GM12878 (cell line): ENCODE measurements around the gene LRWD1. TPM values are rescaled to one million over a fixed set of nuclear protein-coding genes. Genes with fewer than 3 reads are reported as not detected.
A peak's percentile ranks its signal among the peaks of the same experiment; 100 is the strongest.

Source experiments
- BCLAF1 ChIP-seq: fragments of 450-650 bp; IDR thresholded peaks from 2 replicates; pipeline ENCODE4 v1.6.1; 2017; ENCODE audit warnings: antibody characterized with exemption, mild to moderate bottlenecking, moderate library complexity
- BMI1 ChIP-seq: fragments of 450-650 bp; IDR thresholded peaks from 2 replicates; pipeline ENCODE4 v1.6.1; 2016; ENCODE audit warnings: mild to moderate bottlenecking, moderate library complexity, borderline replicate concordance
- EGR1 ChIP-seq, 2 experiments: IDR thresholded peaks; 1 replicate in 1 of 2; 2 replicates in 1 of 2; pipeline ENCODE4 v1.6.1; 2011 to 2012; ENCODE audit warnings: low read depth in 2 of 2, low read length in 2 of 2, borderline replicate concordance in 1 of 2, mild to moderate bottlenecking in 1 of 2, moderate library complexity in 1 of 2
- HDAC2 ChIP-seq: fragments of 200-600 bp; sonication (generic); IDR thresholded peaks from 2 replicates; pipeline ENCODE4 v1.6.1; 2017
- IRF5 ChIP-seq: fragments of 450-650 bp; IDR thresholded peaks from 2 replicates; pipeline ENCODE4 v1.6.1; 2017; ENCODE audit warnings: borderline replicate concordance
- JUNB ChIP-seq: IDR thresholded peaks from 2 replicates; pipeline ENCODE4 v1.6.1; 2016; ENCODE audit warnings: antibody characterized with exemption, mild to moderate bottlenecking
- NFXL1 ChIP-seq: fragments of 450-650 bp; IDR thresholded peaks from 2 replicates; pipeline ENCODE4 v1.6.1; 2017; ENCODE audit warnings: antibody characterized with exemption, mild to moderate bottlenecking, borderline replicate concordance
- NR2F1 ChIP-seq: fragments of 450-650 bp; conservative IDR thresholded peaks from 2 replicates; pipeline ENCODE4 v1.6.1; 2017; ENCODE audit warnings: mild to moderate bottlenecking
- PKNOX1 ChIP-seq: fragments of 450-650 bp; IDR thresholded peaks from 2 replicates; pipeline ENCODE4 v1.6.1; 2016; ENCODE audit warnings: mild to moderate bottlenecking
- RB1 ChIP-seq: fragments of 450-650 bp; formaldehyde crosslinking; IDR thresholded peaks from 2 replicates; pipeline ENCODE4 v1.6.1; 2017; ENCODE audit warnings: mild to moderate bottlenecking, borderline replicate concordance
- STAT1 ChIP-seq: fragments of 450-650 bp; conservative IDR thresholded peaks from 2 replicates; pipeline ENCODE4 v1.6.1; 2014; ENCODE audit warnings: antibody characterized with exemption, mild to moderate bottlenecking
- TCF12 ChIP-seq: IDR thresholded peaks from 2 replicates; pipeline ENCODE4 v1.6.1; 2011; ENCODE audit warnings: low read depth, mild to moderate bottlenecking, low read length
- WRNIP1 ChIP-seq: IDR thresholded peaks from 2 replicates; pipeline ENCODE4 v1.6.1; 2011; ENCODE audit warnings: low read depth, low read length, improper control_type of control experiment, borderline replicate concordance
- ZZZ3 ChIP-seq: IDR thresholded peaks from 2 replicates; pipeline ENCODE4 v1.6.1; 2011; ENCODE audit warnings: low read depth; ENCODE audit not compliant: control insufficient read depth, insufficient read length
- polyA plus RNA-seq, 11 experiments: library from polyadenylated mRNA; depleted of rRNA in 4 of 11; unstranded in 6 of 11; stranded (reverse) in 5 of 11; fragments of >200 nt; fragmentation: Nextera tagmentation in 4 of 11; fragmentation: Illumina TruSeq in 1 of 11; extraction: Ambion mirVana in 4 of 11; extraction: Trizol in 1 of 11; gene quantifications; 1 replicate in 1 of 11; 2 replicates in 10 of 11; pipeline versions ENCODE4 v1.2.1 to v1.2.3, GENCODE V29; 2011 to 2016; ENCODE audit warnings: inconsistent platforms in 2 of 11, missing spikeins in 2 of 11, low read depth in 1 of 11
- total RNA-seq, 4 experiments: library from RNA; depleted of rRNA in 3 of 4; stranded (reverse); fragments of >200 nt in 3 of 4; fragmentation: Illumina TruSeq in 1 of 4; extraction: Trizol in 1 of 4; gene quantifications; 2 replicates each; pipeline versions ENCODE4 v1.2.1 to v1.2.3, GENCODE V29; 2013 to 2021
- TF ChIP-seq, protein P1 (sequence below): IDR thresholded peaks from 2 replicates; pipeline ENCODE4 v1.6.1; 2012; ENCODE audit warnings: improper control_type of control experiment, low read depth, low read length; ENCODE audit not compliant: insufficient replicate concordance
- TF ChIP-seq, protein P2 (sequence below): IDR thresholded peaks from 2 replicates; pipeline ENCODE4 v1.6.1; 2011; ENCODE audit warnings: low read depth, low read length, improper control_type of control experiment, borderline replicate concordance
- TF ChIP-seq, protein P3 (sequence below): fragments of 450-650 bp; IDR thresholded peaks from 2 replicates; pipeline ENCODE4 v1.6.1; 2016; ENCODE audit warnings: mild to moderate bottlenecking

Gene LRWD1
- total and polyA plus RNA-seq, 10 of the 15 experiments (the other 5 are each of a cell fraction or from before 2014, with no cell fraction given) = 0.40 to 64.4 (median 26.1) TPM

DNA sequence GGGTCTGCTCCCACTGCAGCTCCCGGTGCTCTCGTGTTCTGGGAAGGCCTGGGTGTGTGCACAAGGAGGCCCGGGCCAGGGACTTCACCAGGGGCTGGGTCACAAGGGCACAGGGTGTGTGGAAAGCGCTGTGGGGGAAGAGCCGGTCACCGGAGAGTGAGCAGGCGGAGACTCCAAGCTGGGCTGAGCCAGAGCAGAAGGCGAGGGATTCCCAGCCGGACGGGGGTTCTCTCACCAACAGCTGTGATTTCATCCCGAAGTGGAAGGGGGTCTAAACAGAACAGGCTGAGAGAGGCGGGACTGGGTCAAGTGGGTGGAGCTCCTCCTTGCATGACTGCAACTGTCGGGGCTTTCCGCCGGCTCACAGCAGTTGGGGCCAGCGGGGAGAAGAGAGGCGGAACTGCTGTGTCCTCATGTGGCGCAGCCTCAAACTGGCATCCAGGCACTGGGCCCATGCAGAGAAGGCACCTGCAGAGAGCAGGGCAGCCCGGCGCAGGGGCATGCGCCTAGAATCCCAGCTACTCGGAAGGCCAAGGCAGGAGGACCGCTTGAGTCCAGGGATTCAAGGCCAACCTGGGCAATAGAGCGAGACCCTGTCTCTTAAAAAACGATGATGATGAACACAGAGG is 39.0 kb upstream of the LRWD1 start (continued):
- TF ChIP-seq, protein P1, sequence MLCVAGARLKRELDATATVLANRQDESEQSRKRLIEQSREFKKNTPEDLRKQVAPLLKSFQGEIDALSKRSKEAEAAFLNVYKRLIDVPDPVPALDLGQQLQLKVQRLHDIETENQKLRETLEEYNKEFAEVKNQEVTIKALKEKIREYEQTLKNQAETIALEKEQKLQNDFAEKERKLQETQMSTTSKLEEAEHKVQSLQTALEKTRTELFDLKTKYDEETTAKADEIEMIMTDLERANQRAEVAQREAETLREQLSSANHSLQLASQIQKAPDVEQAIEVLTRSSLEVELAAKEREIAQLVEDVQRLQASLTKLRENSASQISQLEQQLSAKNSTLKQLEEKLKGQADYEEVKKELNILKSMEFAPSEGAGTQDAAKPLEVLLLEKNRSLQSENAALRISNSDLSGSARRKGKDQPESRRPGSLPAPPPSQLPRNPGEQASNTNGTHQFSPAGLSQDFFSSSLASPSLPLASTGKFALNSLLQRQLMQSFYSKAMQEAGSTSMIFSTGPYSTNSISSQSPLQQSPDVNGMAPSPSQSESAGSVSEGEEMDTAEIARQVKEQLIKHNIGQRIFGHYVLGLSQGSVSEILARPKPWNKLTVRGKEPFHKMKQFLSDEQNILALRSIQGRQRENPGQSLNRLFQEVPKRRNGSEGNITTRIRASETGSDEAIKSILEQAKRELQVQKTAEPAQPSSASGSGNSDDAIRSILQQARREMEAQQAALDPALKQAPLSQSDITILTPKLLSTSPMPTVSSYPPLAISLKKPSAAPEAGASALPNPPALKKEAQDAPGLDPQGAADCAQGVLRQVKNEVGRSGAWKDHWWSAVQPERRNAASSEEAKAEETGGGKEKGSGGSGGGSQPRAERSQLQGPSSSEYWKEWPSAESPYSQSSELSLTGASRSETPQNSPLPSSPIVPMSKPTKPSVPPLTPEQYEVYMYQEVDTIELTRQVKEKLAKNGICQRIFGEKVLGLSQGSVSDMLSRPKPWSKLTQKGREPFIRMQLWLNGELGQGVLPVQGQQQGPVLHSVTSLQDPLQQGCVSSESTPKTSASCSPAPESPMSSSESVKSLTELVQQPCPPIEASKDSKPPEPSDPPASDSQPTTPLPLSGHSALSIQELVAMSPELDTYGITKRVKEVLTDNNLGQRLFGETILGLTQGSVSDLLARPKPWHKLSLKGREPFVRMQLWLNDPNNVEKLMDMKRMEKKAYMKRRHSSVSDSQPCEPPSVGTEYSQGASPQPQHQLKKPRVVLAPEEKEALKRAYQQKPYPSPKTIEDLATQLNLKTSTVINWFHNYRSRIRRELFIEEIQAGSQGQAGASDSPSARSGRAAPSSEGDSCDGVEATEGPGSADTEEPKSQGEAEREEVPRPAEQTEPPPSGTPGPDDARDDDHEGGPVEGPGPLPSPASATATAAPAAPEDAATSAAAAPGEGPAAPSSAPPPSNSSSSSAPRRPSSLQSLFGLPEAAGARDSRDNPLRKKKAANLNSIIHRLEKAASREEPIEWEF = no peak
- TF ChIP-seq PKNOX1 (0 out of 2 replicates have a peak, but pooled peaks have one; percentile 17), BCLAF1 (no peak), RB1 (no peak), STAT1 (no peak), HDAC2 (no peak), JUNB (no peak), NFXL1 (no peak), IRF5 (no peak), NR2F1 (peak; percentile 89), WRNIP1 (no peak), BMI1 (no peak), EGR1 (IDR thresholded peaks at IDR 0.05; ENCODE audit: borderline replicate concordance in 1 of 2, low read depth in 2 of 2, low read length in 2 of 2) (no peak), ZZZ3 (no peak), TCF12 (peak; percentile 88)
- TF ChIP-seq, protein P2, sequence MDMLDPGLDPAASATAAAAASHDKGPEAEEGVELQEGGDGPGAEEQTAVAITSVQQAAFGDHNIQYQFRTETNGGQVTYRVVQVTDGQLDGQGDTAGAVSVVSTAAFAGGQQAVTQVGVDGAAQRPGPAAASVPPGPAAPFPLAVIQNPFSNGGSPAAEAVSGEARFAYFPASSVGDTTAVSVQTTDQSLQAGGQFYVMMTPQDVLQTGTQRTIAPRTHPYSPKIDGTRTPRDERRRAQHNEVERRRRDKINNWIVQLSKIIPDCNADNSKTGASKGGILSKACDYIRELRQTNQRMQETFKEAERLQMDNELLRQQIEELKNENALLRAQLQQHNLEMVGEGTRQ = peak; percentile 20
- TF ChIP-seq, protein P3, sequence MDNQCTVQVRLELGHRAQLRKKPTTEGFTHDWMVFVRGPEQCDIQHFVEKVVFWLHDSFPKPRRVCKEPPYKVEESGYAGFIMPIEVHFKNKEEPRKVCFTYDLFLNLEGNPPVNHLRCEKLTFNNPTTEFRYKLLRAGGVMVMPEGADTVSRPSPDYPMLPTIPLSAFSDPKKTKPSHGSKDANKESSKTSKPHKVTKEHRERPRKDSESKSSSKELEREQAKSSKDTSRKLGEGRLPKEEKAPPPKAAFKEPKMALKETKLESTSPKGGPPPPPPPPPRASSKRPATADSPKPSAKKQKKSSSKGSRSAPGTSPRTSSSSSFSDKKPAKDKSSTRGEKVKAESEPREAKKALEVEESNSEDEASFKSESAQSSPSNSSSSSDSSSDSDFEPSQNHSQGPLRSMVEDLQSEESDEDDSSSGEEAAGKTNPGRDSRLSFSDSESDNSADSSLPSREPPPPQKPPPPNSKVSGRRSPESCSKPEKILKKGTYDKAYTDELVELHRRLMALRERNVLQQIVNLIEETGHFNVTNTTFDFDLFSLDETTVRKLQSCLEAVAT = peak; percentile 68
